ENCODE measurements around the gene PTRHD1. TPM values are rescaled to one million over a fixed set of nuclear protein-coding genes. Genes with fewer than 3 reads are reported as not detected.

PTRHD1 gene
- total RNA-seq, 6 donors from 2014 or later, result 13.8 to 45.8 (median 27.6) TPM

DNA sequence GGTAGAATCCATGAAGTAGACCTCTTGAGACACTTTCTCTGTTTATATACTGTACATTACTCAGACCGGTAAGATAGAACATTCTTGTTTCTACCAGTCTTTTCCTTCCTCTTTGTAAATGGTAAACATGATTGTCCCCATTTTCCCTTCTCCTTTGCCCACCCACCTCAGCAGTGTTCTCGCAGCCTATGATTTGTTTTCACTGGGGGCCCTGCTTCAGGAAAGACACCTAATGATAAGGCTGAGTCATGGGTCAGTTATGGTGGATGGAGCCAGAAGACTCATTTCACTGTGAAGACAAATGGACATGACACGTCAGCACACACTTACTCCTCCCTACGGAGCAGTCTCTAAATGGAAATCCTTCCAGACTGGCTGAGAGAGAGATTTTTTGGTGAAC, 23.7 kb upstream of the PTRHD1 start:
- no peak for DNase-seq
- WGBS, 2 donors, result 71 to 80% methylated on average over 4 of the region's 4 CpGs
- Histone ChIP-seq H3K9me3 (no peaks in the 10 kb centered on the region), H3K27me3 (no peaks in the 10 kb centered on the region), H3K4me3 (no peak overlapping the region), H3K4me1 (peaks cover 0 to 4% (median 2%) of the 10 kb centered on the region in 4 donors), H3K27ac (no peak overlapping the region), H3K36me3 (peaks cover 0 to 32% (median 28%) of the 10 kb centered on the region in 4 donors)
- no peak for TF ChIP-seq POLR2AphosphoS5 (IDR thresholded peaks at IDR 0.05)
- no peak for TF ChIP-seq POLR2A (IDR thresholded peaks at IDR 0.05)
- TF ChIP-seq EP300 (IDR thresholded peaks at IDR 0.05), result no peak
- TF ChIP-seq, protein P1, sequence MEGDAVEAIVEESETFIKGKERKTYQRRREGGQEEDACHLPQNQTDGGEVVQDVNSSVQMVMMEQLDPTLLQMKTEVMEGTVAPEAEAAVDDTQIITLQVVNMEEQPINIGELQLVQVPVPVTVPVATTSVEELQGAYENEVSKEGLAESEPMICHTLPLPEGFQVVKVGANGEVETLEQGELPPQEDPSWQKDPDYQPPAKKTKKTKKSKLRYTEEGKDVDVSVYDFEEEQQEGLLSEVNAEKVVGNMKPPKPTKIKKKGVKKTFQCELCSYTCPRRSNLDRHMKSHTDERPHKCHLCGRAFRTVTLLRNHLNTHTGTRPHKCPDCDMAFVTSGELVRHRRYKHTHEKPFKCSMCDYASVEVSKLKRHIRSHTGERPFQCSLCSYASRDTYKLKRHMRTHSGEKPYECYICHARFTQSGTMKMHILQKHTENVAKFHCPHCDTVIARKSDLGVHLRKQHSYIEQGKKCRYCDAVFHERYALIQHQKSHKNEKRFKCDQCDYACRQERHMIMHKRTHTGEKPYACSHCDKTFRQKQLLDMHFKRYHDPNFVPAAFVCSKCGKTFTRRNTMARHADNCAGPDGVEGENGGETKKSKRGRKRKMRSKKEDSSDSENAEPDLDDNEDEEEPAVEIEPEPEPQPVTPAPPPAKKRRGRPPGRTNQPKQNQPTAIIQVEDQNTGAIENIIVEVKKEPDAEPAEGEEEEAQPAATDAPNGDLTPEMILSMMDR (IDR thresholded peaks at IDR 0.05), result no peak
- ATAC-seq (ENCODE audit: low FRiP score in 2 of 2), result peak in 1 of 2 donors; percentile 61

DNA sequence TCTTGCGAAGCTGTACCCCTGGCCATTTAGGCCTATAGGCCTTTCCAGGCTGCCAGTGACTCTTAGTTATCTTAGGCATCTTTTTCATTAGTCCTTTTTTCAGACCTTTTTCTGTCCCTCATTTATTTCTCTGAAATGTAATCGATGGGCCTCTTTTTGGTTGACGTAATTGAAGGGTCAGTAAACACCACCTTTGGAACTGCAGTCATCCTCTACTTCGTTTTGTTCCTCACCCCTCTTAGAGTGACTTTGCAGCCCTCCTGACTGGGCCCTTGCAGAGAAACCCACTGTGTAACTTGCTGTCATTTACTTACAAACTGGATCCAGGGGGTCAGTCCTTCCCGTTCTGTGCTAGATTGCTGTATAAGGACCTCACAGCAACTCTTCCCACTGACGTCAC, 23.2 kb upstream of the PTRHD1 start:
- H3K9me3 ChIP-seq, result no peaks in the 10 kb centered on the region
- H3K27ac ChIP-seq, result no peak overlapping the region
- WGBS, 2 donors, result 91 to 92% methylated on average over 6 of the region's 6 CpGs
- no peaks in the 10 kb centered on the region for H3K27me3 ChIP-seq
- ATAC-seq (ENCODE audit: low FRiP score in 2 of 2) (no peak), DNase-seq (no peak)
- TF ChIP-seq EP300 (IDR thresholded peaks at IDR 0.05), result no peak
- no peak for TF ChIP-seq POLR2A (IDR thresholded peaks at IDR 0.05)
- TF ChIP-seq POLR2AphosphoS5 (IDR thresholded peaks at IDR 0.05), result no peak
- TF ChIP-seq, protein P1 (IDR thresholded peaks at IDR 0.05), result no peak
- H3K4me3 ChIP-seq, result no peak overlapping the region
- peaks cover 0 to 27% (median 26%) of the 10 kb centered on the region in 4 donors for H3K36me3 ChIP-seq
- peaks cover 0 to 4% (median 2%) of the 10 kb centered on the region in 4 donors for H3K4me1 ChIP-seq

DNA sequence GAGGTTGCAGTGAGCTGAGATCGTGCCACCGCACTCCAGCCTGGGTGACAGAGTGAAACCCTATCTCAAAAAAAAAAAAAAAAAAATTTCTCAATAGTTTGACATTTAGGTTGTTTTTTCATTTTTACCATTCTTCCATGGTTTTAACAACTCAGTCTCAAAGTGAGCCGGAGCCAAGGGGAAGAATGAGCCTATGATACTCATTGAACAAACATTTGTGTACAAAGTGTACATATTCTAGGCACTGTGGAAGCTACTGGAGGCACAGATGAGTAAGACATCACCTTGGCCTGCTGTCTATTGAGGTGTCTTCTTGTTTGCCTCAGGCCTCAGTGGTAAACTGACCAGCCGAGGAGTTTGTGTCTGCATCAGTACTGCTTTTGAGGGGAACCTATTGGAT, 22.0 kb upstream of the PTRHD1 start:
- TF ChIP-seq POLR2A (IDR thresholded peaks at IDR 0.05) (no peak), EP300 (IDR thresholded peaks at IDR 0.05) (no peak), POLR2AphosphoS5 (IDR thresholded peaks at IDR 0.05) (no peak)
- TF ChIP-seq, protein P1 (IDR thresholded peaks at IDR 0.05), result no peak
- ATAC-seq (ENCODE audit: low FRiP score in 2 of 2) (no peak), DNase-seq (no peak)
- Histone ChIP-seq H3K4me1 (peaks cover 0 to 4% (median 2%) of the 10 kb centered on the region in 4 donors), H3K27me3 (no peaks in the 10 kb centered on the region), H3K9me3 (no peaks in the 10 kb centered on the region), H3K4me3 (no peak overlapping the region), H3K27ac (no peak overlapping the region), H3K36me3 (peaks cover 0 to 24% (median 15%) of the 10 kb centered on the region in 4 donors)
- 91% methylated on average over 4 of the region's 4 CpGs for WGBS, 2 donors

DNA sequence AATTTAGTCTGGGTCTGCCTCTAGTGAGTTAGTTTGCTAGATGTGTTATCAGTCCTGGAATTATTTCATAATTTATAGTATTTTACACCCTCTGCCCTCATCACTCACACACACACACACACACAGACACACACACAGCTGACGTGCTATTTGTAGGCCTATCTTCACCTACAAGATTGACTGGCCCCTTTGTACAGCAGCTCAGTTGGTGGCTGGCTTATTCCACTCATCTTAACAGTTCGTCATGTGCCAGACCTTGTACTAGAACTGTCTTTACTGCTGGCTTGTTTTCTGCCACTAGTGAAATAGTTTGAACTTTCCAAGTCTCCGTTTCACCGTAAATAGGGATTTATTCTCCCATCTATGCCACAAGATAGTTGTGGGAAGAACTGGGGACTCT, 21.3 kb upstream of the PTRHD1 start:
- Histone ChIP-seq H3K27me3 (no peaks in the 10 kb centered on the region), H3K27ac (no peak overlapping the region), H3K4me3 (no peak overlapping the region), H3K4me1 (peaks cover 0 to 4% (median 2%) of the 10 kb centered on the region in 4 donors), H3K9me3 (no peaks in the 10 kb centered on the region), H3K36me3 (peaks cover 0 to 19% (median 9%) of the 10 kb centered on the region in 4 donors)
- no peak for TF ChIP-seq POLR2AphosphoS5 (IDR thresholded peaks at IDR 0.05)
- TF ChIP-seq, protein P1 (IDR thresholded peaks at IDR 0.05), result no peak
- no peak for TF ChIP-seq EP300 (IDR thresholded peaks at IDR 0.05)
- TF ChIP-seq POLR2A (IDR thresholded peaks at IDR 0.05), result no peak
- ATAC-seq (ENCODE audit: low FRiP score in 2 of 2) (no peak), DNase-seq (no peak)
- WGBS, 2 donors, result 93 to 94% methylated on average over 4 of the region's 4 CpGs

DNA sequence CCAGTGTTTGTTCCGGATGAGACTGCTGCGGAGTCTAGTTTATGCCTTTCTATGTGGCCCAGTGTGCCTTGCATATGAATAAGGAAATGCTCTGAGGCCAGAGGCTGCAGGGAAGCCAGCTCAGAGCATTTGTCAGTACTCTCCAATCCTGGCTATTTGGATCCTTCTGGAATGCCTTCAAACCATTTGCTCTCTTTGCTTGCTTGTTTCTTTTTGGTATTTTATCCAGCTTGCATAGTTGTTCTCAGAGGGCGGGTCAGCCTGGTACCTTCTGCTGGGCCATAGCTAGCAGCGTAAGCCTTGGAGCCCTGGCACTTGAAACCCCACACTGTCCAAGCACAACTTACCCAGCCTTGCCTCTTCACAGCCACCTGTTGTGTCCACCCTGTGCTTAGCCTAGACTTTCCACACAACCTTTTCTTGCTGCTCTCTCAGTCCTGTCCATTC, 20.5 kb upstream of the PTRHD1 start:
- Histone ChIP-seq H3K27me3 (no peaks in the 10 kb centered on the region), H3K4me1 (peaks cover 0 to 4% (median 2%) of the 10 kb centered on the region in 4 donors), H3K4me3 (no peak overlapping the region), H3K9me3 (no peaks in the 10 kb centered on the region), H3K36me3 (peaks cover 0 to 13% (median 5%) of the 10 kb centered on the region in 4 donors), H3K27ac (no peak overlapping the region)
- TF ChIP-seq, protein P1 (IDR thresholded peaks at IDR 0.05), result no peak
- no peak for TF ChIP-seq POLR2AphosphoS5 (IDR thresholded peaks at IDR 0.05)
- TF ChIP-seq EP300 (IDR thresholded peaks at IDR 0.05), result no peak
- 94 to 97% methylated on average over 4 of the region's 4 CpGs for WGBS, 2 donors
- DNase-seq (no peak), ATAC-seq (ENCODE audit: low FRiP score in 2 of 2) (no peak)
